Fibroblast of pulmonary artery (primary cell): ENCODE results near the gene CDH11.

Source experiments
- DNase-seq: peaks from one replicate; pipeline ENCODE4 v3.0.0-alpha.2; 2010; ENCODE audit warnings: low read depth
- H3K4me3 ChIP-seq: replicated peaks from 2 replicates; pipeline ENCODE4 v1.5.1; 2011; ENCODE audit warnings: low read depth, mild to moderate bottlenecking, control low read depth, low read length, moderate library complexity
- CTCF ChIP-seq: IDR thresholded peaks from 2 replicates; pipeline ENCODE4 v1.5.1; 2011; ENCODE audit warnings: mild to moderate bottlenecking, control low read depth, low read length, inconsistent platforms; ENCODE audit errors: missing control alignments

Gene CDH11

DNA sequence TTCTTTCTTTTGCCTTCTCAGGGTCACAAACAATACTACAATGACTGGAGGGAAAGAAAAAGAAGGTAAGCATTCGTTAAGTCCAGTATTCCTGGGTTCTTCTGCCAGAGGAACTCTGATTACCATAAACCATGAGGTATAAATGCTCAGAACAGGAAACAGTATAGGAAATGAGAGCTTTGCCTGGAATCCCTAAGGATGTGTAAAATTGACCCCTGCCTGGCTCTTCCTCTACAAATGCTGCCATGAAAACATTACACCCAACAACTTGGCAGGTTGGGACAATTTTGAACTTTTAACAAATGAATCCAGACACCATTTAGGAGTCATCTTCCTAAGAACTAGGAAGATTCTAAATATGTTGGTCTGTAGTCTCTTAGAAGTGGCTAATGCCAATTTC, 173.8 kb downstream of the CDH11 start:
- DNase-seq: no peak
- no peak overlapping the region for H3K4me3 ChIP-seq
- TF ChIP-seq CTCF: no peak

DNA sequence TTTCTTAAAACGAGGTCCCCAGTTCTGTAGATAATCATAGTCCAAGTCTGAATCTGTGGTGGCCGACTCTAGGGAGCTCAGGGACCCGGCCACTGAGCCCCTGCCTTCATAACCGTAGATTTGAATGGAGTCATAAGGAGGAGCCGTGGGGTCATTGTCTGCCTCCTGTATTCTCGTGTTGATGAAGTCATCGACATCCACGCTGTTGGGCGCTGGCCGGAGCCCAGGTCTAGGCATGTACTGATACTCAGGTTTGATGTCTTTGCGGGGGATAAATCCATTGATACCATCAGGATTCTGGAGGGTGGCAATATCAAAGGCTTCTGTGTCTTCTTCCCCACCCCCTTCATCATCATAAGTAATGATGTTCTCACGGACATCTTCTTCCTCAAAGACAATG, 174.2 kb downstream of the CDH11 start:
- TF ChIP-seq CTCF: no peak
- no peak overlapping the region for H3K4me3 ChIP-seq

GRCh38 chr16:64933885-64934284, 188.0 kb downstream of the CDH11 start:
- H3K4me3 ChIP-seq: no peak overlapping the region
- TF ChIP-seq CTCF: no peak
- no peak for DNase-seq

More for the DNA sequence above, 174.2 kb downstream of the CDH11 start:
- DNase-seq: no peak

- no peak for DNase-seq
- no peak overlapping the region for H3K4me3 ChIP-seq
- TF ChIP-seq CTCF: no peak
Measured at GRCh38 chr16:64926476-64926875, 195.4 kb downstream of the CDH11 start.

- DNase-seq: peak; percentile 42
- TF ChIP-seq CTCF: no peak
- H3K4me3 ChIP-seq: no peak overlapping the region
Measured at GRCh38 chr16:64925166-64925565, 196.7 kb downstream of the CDH11 start.

GRCh38 chr16:64924086-64924485, 197.8 kb downstream of the CDH11 start:
- DNase-seq: no peak
- H3K4me3 ChIP-seq: no peak overlapping the region
- TF ChIP-seq CTCF: no peak

DNA sequence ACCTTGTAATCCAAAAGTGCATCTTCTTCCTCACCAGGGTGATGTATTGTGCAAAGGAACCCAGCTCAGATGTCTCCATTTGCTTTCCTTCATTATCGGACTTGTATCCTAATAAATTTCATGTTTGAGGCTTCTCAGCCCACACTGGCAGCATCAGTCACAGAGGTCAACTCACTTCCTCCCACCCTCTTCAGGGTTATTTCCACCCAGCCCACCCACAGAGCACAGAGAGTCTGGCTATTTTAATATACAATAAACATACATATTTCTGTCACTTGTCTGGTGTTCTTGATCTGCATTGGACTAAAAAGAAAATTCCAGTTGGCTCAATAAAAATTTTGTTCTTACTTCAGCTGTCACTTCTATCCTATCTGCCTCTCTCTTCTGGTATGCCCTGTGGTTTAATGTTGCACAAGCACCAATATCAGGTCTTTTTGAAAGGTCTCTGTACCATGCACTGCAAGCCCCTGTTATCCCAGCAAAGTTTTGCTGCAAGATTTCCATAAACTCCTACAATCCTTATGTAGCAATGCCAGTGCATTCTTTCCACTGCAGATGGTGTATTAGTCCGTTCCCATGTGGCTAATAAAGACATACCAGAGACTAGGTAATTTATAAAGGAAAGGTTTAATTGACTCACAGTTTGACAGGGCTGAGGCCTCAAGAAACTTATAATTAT, 201.8 kb downstream of the CDH11 start:
- no peak overlapping the region for H3K4me3 ChIP-seq
- TF ChIP-seq CTCF: no peak
- DNase-seq: peak; percentile 29
